ENCODE data around the gene LMF1. TPM values are rescaled to one million over a fixed set of nuclear protein-coding genes. Genes with fewer than 3 reads are reported as not detected.
"Not testable (repeated sequence)": the region's sequence is repeated elsewhere in the genome, so short reads cannot be mapped to it uniquely, and the experiment has no call there.

Gene LMF1
- total RNA-seq, 2 experiments from 2014 or later: 11.4 to 29.6 TPM

- CTCF ChIA-PET: no interaction called here
- Mint-ChIP-seq H3K4me3 (no peak overlapping the region), H3K36me3 (no peaks in the 10 kb centered on the region), H3K4me1 (no peaks in the 10 kb centered on the region), H3K27ac (no peak overlapping the region), H3K9me3 (ENCODE audit: low read depth) (no peaks in the 10 kb centered on the region), H3K27me3 (no peaks in the 10 kb centered on the region)
- ATAC-seq: no peak
- no peak for DNase-seq
Measured at GRCh38 chr16:868386-868755, 102.4 kb downstream of the LMF1 start.

GRCh38 chr16:867421-868385 lies 103.1 kb downstream of the LMF1 start:
- no peaks in the 10 kb centered on the region for H3K36me3 Mint-ChIP-seq
- H3K27me3 Mint-ChIP-seq: no peaks in the 10 kb centered on the region
- no peak overlapping the region for H3K27ac Mint-ChIP-seq
- H3K4me1 Mint-ChIP-seq: no peaks in the 10 kb centered on the region
- CTCF ChIA-PET: no interaction called here
- DNase-seq (no peak), ATAC-seq (no peak)
- no peaks in the 10 kb centered on the region for H3K9me3 Mint-ChIP-seq (ENCODE audit: low read depth)
- no peak overlapping the region for H3K4me3 Mint-ChIP-seq

- CTCF ChIA-PET: no interaction called here
- Mint-ChIP-seq H3K27me3 (no peaks in the 10 kb centered on the region), H3K4me1 (no peaks in the 10 kb centered on the region), H3K27ac (no peak overlapping the region), H3K9me3 (ENCODE audit: low read depth) (no peaks in the 10 kb centered on the region), H3K4me3 (no peak overlapping the region), H3K36me3 (peaks cover 1% of the 10 kb centered on the region)
- ATAC-seq: no peak
- no peak for DNase-seq
Measured at GRCh38 chr16:866252-866896, 104.4 kb downstream of the LMF1 start.

- ATAC-seq: no peak
- CTCF ChIA-PET: no interaction called here
- Mint-ChIP-seq H3K27ac (no peak overlapping the region), H3K9me3 (ENCODE audit: low read depth) (no peaks in the 10 kb centered on the region), H3K27me3 (no peaks in the 10 kb centered on the region), H3K4me1 (no peaks in the 10 kb centered on the region), H3K4me3 (no peak overlapping the region), H3K36me3 (peaks cover 1% of the 10 kb centered on the region)
- DNase-seq: no peak
Measured at GRCh38 chr16:865026-865425, 105.8 kb downstream of the LMF1 start.

GRCh38 chr16:861446-861845 lies 109.3 kb downstream of the LMF1 start:
- Mint-ChIP-seq H3K9me3 (ENCODE audit: low read depth) (no peaks in the 10 kb centered on the region), H3K4me3 (no peak overlapping the region), H3K4me1 (no peaks in the 10 kb centered on the region), H3K27ac (no peak overlapping the region), H3K27me3 (no peaks in the 10 kb centered on the region), H3K36me3 (peaks cover 9% of the 10 kb centered on the region)
- CTCF ChIA-PET: no interaction called here
- ATAC-seq (no peak), DNase-seq (no peak)

- peaks cover 9% of the 10 kb centered on the region for H3K36me3 Mint-ChIP-seq
- no peaks in the 10 kb centered on the region for H3K9me3 Mint-ChIP-seq (ENCODE audit: low read depth)
- CTCF ChIA-PET: interaction anchor here (0.6 kb wide), 1 partner anchor 319 kb away, joined by 3 read pairs; no protein-coding TSS in a partner anchor
Measured at GRCh38 chr16:860891-861290, 109.9 kb downstream of the LMF1 start.

GRCh38 chr16:858971-859370 lies 111.8 kb downstream of the LMF1 start:
- CTCF ChIA-PET, H3K27me3 Mint-ChIP-seq, H3K36me3 Mint-ChIP-seq: not testable (repeated sequence)

More at GRCh38 chr16:860891-861290, 109.9 kb downstream of the LMF1 start:
- H3K27me3 Mint-ChIP-seq: no peaks in the 10 kb centered on the region
- ATAC-seq (no peak), DNase-seq (no peak)
- no peak overlapping the region for H3K4me3 Mint-ChIP-seq
- no peaks in the 10 kb centered on the region for H3K4me1 Mint-ChIP-seq
- no peak overlapping the region for H3K27ac Mint-ChIP-seq

GRCh38 chr16:858441-858840 lies 112.3 kb downstream of the LMF1 start:
- DNase-seq; H3K27ac Mint-ChIP-seq; H3K36me3 Mint-ChIP-seq; H3K4me1 Mint-ChIP-seq; H3K4me3 Mint-ChIP-seq; H3K9me3 Mint-ChIP-seq (ENCODE audit: low read depth); CTCF ChIA-PET; ATAC-seq; H3K27me3 Mint-ChIP-seq: not testable (repeated sequence)

More at GRCh38 chr16:858971-859370, 111.8 kb downstream of the LMF1 start:
- DNase-seq; H3K4me3 Mint-ChIP-seq; ATAC-seq; H3K4me1 Mint-ChIP-seq; H3K27ac Mint-ChIP-seq; H3K9me3 Mint-ChIP-seq (ENCODE audit: low read depth): not testable (repeated sequence)

GRCh38 chr16:856811-857210 lies 114.0 kb downstream of the LMF1 start:
- H3K27ac Mint-ChIP-seq: no peak overlapping the region
- no peaks in the 10 kb centered on the region for H3K9me3 Mint-ChIP-seq (ENCODE audit: low read depth)
- peaks cover 7% of the 10 kb centered on the region for H3K36me3 Mint-ChIP-seq
- no peak for ATAC-seq
- no peak for DNase-seq
- H3K4me3 Mint-ChIP-seq: no peak overlapping the region
- no peaks in the 10 kb centered on the region for H3K4me1 Mint-ChIP-seq
- H3K27me3 Mint-ChIP-seq: no peaks in the 10 kb centered on the region
- CTCF ChIA-PET: no interaction called here

- ATAC-seq: no peak
Measured at GRCh38 chr16:856101-856500, 114.7 kb downstream of the LMF1 start.

GRCh38 chr16:855471-855870 lies 115.3 kb downstream of the LMF1 start:
- Mint-ChIP-seq H3K4me1 (no peaks in the 10 kb centered on the region), H3K27me3 (no peaks in the 10 kb centered on the region), H3K4me3 (no peak overlapping the region), H3K9me3 (ENCODE audit: low read depth) (peaks cover 5% of the 10 kb centered on the region), H3K27ac (no peak overlapping the region), H3K36me3 (peaks cover 7% of the 10 kb centered on the region)
- DNase-seq: no peak
- CTCF ChIA-PET: no interaction called here
- no peak for ATAC-seq

More at GRCh38 chr16:856101-856500, 114.7 kb downstream of the LMF1 start:
- H3K27ac Mint-ChIP-seq: no peak overlapping the region
- DNase-seq: no peak
- H3K4me1 Mint-ChIP-seq: no peaks in the 10 kb centered on the region
- CTCF ChIA-PET: no interaction called here
- no peaks in the 10 kb centered on the region for H3K9me3 Mint-ChIP-seq (ENCODE audit: low read depth)
- H3K36me3 Mint-ChIP-seq: peaks cover 7% of the 10 kb centered on the region
- no peaks in the 10 kb centered on the region for H3K27me3 Mint-ChIP-seq
- H3K4me3 Mint-ChIP-seq: no peak overlapping the region

- H3K4me3 Mint-ChIP-seq: no peak overlapping the region
- no peak for ATAC-seq
Measured at GRCh38 chr16:854808-855410, 115.9 kb downstream of the LMF1 start.

GRCh38 chr16:853981-854807 lies 116.6 kb downstream of the LMF1 start:
- CTCF ChIA-PET: no interaction called here
- DNase-seq (no peak), ATAC-seq (no peak)
- Mint-ChIP-seq H3K27ac (no peak overlapping the region), H3K9me3 (ENCODE audit: low read depth) (peaks cover 13% of the 10 kb centered on the region), H3K27me3 (no peaks in the 10 kb centered on the region), H3K4me3 (no peak overlapping the region), H3K36me3 (peaks cover 4% of the 10 kb centered on the region), H3K4me1 (no peaks in the 10 kb centered on the region)

More at GRCh38 chr16:854808-855410, 115.9 kb downstream of the LMF1 start:
- Mint-ChIP-seq H3K27me3 (no peaks in the 10 kb centered on the region), H3K36me3 (peaks cover 7% of the 10 kb centered on the region), H3K27ac (no peak overlapping the region), H3K9me3 (ENCODE audit: low read depth) (peaks cover 11% of the 10 kb centered on the region), H3K4me1 (no peaks in the 10 kb centered on the region)
- CTCF ChIA-PET: no interaction called here
- no peak for DNase-seq

Measured in activated CD8-positive, alpha-beta memory T cell treated with anti-CD3 and anti-CD28 coated beads, Interleukin-2, amount 10 ng/mL, durations not matched to agents 7 days and 5 days (primary cell).